Measurements from ENCODE around the gene CMIP.

- TF ChIP-seq GATA2 (IDR thresholded peaks at IDR 0.05; ENCODE audit: low read depth, low read length) (no peak), GATA3 (IDR thresholded peaks at IDR 0.05; ENCODE audit: low read depth, low read length) (no peak)
These were observed 22.5 kb downstream of the CMIP start for GRCh38 chr16:81467072-81467471.

Measured in SH-SY5Y (cell line).